Raji (cell line): ENCODE measurements around the gene PPP6R3.

ENCODE experiments used
- POLR2A ChIP-seq: IDR thresholded peaks from 2 replicates; pipeline ENCODE4 v1.6.1; 2011; ENCODE audit warnings: low read depth, low read length, control low read depth; ENCODE audit not compliant: insufficient read depth

The PPP6R3 gene

DNA sequence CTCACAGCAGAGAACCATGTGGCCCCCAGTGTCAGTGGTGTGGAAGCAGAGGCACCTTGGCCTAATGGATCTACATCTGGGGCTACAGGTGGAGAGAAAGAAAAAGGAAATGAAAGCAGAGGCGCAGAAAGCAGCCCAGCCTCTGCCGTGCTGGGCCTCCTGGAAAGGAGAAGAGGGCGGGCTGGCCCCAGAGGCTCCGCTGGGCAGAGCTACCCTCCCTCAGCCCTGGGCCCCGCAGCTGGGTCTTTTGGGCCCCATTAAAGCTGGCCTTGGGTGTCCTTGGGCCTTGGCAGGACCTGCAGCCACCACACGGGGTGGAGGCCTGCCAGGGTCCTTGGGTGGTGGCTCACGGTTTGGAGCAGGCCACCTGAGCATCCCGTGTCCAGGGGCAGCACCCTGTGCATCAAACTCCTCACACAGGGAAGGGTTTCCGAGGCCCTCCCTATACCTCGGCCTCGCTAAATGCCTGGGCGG, 192.2 kb downstream of the PPP6R3 start:
- no peak for TF ChIP-seq POLR2A

DNA sequence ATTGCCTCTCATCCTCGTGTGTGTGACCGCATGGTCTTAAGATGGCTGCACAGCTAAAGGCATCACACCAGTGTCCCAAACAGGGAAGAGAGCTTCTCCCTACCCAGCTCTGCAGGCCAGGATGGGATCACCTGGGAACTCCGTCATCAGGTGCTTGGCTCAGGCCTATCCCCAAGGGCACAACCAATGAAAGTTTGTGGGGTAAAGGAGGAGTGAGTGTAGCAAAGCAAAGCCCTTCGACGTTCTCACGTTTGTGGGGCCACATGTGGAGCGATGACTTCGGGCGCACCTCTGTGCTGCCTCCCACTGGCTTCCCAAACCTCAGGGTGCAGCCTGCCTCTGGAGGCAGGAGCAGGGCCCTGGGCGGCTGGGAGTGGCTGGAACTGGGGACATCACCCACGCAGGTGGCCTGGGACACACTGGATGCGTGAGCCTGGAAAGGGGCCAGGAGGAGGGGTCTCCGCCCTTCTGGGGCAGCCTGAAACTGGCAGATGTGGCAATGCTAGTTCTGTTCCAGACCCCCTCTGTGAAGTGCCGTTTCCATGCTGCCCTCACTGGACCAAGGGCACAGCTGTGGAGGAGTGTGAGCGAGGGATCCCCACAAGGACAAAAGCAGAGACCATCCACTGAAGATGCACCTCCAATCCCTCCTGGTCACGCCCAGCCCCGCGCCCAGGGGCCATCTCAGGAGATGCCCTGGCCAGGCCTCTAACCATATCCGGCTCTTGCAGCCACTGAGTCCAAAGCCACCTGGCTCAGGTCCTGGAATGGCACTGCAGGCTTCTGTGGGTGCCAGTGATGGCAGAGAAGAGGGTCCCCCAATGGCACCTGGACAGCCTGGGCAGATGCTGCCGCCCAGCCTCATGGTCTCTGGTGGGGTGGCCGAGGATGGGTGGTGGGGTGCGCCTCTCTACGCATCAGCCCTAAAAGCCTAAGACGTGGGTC, 193.2 kb downstream of the PPP6R3 start:
- no peak for TF ChIP-seq POLR2A

DNA sequence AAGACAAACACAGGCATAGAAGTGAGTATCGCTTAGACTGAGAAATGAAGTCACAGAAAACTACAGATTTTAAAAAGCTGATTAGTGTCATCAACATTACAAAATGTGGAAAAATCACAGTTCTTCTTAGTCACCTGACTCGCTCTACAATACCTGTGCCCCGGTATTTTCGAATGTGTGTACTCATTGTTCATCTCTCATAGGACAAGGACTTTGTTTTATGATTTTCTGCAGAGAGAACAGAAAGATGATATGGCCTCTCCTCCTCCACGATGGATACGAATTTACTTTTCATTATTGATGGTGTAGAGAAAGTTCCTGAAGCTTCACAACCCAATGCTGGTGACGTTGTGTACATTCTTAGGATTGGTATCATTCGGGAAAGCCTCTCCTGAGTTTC, 194.4 kb downstream of the PPP6R3 start:
- TF ChIP-seq POLR2A, result no peak

DNA sequence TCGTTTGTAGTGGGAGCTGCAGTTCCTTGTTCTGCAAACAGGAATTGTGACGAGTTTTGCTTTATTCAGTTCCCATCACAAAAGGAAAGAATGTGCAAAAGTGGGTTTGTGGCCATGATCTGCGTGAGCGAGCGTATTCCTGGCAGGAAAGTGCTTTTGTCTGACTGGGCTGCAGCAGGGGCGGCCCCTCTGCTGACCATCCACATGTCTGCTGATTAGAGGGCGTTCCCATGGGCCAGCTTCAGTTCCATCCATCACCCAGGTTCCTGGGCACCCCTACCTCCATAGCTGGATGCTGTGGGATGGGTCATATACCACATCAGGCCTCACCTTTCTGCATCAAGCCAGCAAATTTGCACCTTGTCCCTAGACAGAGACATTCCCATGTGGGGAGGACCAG, 194.9 kb downstream of the PPP6R3 start:
- no peak for TF ChIP-seq POLR2A

DNA sequence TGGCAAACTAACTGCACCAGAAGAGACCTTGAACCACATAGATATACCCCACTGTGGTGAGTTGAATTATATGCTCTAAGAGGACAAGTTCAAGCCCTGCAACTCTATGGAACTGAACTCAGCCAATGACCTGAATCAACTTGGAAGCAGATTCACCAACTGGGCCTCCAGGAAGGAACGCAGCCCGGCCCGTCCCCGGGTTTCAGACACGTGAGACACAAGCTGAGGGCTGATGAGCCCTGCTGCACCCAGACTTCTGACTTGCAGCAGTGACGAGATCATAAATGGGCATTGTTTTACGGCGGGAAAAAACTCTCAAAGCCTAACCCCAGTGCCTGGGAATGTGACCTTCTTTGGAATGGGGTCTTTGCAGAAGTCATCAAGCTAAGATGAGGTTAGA, 195.3 kb downstream of the PPP6R3 start:
- no peak for TF ChIP-seq POLR2A

DNA sequence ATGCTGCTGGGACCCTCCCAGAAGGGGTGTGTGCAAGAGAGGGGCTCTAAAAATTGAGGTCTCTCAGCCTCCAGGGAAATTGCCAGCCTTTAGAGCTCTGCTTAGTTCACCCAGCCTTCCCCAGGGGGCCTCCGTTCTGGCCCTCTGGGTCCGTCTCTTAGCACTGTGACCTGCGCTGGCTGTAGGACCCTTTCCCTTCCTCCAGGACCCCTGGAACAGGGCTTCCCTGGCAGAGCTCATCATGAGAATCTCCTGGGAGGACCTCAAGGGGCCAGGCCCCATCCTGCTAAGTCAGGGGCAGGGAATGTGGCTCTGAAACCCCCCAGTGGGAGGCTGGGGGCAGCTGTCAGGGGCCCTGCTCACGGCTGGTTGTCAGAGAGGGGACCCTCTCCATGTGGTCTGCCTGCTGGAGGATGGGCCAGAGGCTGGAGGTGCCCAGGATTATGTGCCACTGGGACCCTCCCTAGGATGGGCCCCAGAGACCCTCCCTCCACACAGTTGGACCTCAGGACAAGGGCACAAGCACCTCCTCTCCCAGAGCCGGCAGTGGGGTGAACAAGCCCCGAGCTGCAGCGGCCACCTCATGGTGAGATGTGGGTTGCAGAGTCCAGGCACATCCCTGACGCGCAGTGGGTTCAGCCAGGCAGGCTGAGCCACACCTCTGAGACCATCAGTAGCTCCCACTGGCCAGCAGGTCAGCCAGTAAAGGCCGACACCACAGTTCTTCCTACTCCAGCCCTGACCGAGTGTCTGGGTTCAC, 196.6 kb downstream of the PPP6R3 start:
- TF ChIP-seq POLR2A, result no peak

DNA sequence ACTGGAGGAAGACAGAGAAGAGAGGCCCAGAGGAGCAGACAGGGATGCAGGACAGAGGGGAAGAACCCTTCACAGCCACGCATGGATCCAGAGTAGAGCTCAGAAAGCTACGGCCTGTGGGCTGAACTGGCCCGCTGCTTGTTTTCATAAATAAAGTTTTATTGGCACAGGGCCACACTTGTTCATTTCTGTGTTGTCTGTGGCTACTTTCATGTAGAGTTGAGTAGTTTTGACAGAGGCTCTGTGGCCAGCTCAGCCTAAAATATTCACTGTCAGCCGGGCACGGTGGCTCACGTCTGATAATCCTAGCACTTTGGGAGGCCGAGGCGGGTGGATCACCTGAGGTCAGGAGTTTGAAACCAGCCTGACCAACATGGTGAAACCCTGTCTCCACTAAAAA, 197.5 kb downstream of the PPP6R3 start:
- TF ChIP-seq POLR2A, result no peak

DNA sequence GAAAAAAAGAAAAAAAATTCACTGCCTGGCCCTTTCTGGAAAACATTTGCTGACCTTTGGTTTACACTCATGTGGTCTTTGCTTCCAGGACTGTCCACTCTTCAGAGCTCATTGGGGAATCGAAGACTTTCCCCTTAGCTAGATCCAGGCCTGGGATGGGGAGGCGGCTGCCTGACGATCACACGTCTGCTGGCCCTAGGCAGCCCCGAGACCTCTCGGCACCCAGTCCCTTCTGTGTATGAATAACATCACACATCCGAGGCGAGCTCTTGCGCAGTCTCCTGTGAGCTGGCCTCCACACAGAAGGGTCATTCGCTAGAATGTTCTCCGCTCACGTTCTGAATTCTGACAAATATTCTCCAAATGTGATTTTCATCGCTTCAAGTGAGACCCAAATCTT, 198.1 kb downstream of the PPP6R3 start:
- TF ChIP-seq POLR2A, result no peak

DNA sequence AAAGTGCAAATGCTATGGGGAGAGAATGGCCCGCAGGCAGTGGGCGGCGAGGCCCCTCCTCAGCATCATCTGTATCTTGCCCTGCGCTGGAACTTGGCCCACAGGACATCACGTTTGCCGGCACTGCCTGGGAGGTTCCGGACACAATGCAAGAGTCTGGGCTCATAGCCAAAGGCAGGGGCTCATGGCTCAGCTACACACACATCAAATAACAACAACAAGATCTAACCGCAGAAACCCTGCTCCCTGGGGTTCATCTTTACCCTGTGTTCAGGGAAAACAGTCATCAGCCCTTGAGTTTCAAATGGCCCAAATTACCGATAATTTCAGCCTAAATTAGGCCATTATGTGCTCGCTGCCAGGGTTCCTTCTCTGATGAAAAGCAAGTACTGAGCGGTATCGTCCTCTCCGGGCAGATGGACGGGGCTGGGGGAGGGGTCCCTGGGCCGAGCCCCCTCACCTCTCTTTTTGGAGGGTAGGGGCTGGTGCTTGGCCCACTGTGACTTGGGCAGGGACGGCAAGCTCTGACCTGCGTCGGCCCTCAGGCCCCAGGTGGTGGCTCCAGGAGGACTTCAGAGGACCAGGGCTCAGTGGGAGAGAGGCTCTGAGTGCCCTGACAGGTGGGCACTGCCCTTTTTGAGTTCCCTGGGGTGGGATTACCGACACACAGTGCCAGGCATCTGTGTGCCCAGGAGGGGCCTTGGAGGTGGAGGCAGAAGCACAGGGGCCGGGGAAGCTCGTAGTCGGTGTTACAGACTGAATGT, 198.8 kb downstream of the PPP6R3 start:
- TF ChIP-seq POLR2A, result no peak

DNA sequence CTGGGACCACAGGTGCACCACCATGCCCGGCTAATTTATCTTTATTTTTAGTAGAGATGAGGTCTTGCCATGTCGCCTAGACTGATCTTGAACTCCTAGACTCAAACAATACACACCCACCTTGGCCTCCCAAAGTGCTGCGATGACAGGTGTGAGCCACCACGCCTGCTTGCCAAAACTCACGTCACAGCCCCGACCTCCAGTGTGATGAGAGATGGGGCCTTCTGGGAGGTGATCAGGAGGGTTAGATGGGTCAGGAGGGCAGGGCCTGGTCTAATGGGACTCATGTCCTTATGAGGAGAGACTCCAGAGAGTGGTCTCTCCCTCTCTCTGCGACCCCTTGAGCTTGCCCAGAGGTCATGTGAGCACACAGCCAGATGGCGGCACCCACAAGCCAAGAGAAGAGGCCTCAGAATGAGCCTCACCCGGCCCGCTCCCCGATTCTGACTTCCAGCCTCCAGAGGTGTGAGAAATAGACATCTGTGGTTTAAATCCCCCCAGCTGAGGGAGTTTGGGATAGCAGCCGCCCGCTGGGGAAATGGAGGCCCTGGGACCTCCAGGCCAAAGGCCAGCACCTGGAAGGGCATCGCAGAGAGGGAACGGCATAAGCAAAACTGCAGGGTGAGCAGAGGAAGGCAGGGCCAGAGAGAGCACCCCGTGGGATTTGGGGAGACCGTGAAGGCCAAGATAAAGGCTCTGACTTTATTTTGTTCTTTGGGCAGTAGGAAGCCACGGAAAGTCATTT, 199.7 kb downstream of the PPP6R3 start:
- no peak for TF ChIP-seq POLR2A

DNA sequence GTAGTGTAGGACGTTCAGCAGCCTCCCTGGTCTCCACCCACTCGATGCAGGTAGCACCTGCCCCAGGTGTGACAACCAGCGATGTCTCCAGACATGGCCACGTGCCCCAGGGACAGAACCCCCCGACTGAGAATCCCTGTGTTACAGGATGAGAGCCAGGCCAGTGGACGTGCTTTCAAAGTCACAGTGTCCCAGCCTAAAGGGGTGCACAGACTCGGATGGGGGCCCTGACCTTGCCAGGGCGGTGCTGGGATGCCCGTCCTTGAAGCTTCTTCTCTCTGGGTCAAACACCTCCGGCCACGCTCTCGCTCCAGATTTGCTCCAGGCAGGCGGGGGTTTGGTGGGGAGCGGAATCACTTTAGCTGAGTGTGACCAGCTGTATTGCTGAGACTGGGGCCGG, 200.5 kb downstream of the PPP6R3 start:
- TF ChIP-seq POLR2A, result no peak

DNA sequence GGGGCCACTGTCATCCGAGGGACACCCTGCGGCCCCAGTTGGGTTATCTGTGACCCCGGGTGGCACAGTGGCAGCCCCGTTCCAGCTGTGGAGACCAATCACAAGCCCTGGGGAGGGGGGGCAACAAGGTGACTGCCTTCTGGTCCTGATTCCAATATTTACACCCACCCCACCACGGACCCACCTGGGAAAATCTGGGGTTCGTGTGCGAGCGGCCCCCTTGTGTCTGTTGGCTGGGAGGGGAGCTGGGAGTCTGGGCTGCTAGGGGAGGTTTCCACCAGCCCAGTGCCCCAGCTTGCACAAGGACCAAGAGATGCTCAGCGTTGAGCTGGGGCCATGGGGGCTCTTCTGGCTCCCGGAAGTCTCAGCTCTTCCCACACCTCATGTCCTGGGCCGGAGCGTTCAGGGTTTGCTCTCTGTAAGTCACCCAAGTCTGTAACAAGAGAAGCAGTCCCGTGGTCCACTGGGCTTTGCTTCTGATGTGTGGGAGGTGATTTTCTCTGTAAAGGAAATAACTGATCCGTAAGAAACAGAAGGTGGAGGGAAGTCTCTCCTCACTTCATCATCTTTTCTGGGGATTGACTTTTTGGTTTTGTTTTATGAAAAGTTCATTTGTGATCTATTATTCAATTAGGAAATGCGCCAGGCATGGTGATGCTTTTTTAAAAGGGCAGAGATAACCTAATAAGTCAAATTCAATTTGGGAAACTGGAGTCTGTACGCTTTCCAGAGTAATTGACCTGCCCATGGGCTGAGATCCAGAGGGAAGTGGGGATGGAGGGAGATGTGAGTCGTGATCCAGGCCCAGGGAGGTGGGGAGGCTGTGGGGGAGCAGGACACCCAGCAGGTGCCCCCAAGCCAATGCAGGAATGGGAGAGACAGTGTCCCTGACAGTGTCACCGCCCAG, 201.4 kb downstream of the PPP6R3 start:
- TF ChIP-seq POLR2A, result no peak

DNA sequence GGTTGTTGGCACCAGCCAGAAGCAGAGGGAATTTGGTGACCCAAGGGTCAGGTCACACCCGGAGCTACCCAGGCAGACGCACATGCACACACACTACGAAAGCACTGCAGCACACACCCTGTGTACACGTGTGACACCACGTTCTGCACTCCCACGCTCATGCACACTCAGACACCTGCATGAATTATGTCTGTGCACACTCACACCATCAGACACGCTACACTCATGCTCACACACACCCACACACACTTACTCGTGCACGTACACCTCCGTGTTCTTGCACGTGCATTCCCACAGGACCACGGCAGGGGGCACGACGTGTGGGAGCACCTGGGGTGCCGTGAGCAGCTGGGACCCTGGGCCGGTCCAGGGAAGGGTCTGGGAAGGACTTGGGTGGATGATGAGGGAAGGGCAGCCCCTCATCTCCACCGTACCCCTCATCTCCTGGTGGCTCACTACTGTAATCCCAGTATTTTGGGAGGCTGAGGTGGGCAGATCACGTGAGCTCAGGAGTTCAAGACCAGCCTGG, 203.0 kb downstream of the PPP6R3 start:
- no peak for TF ChIP-seq POLR2A
